ENCODE results near the gene ASB12. TPM values are rescaled to one million over a fixed set of nuclear protein-coding genes. Genes with fewer than 3 reads are reported as not detected.

Gene ASB12, protein sequence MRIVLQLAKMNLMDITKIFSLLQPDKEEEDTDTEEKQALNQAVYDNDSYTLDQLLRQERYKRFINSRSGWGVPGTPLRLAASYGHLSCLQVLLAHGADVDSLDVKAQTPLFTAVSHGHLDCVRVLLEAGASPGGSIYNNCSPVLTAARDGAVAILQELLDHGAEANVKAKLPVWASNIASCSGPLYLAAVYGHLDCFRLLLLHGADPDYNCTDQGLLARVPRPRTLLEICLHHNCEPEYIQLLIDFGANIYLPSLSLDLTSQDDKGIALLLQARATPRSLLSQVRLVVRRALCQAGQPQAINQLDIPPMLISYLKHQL
- total RNA-seq = not detected in 2 replicates

DNA sequence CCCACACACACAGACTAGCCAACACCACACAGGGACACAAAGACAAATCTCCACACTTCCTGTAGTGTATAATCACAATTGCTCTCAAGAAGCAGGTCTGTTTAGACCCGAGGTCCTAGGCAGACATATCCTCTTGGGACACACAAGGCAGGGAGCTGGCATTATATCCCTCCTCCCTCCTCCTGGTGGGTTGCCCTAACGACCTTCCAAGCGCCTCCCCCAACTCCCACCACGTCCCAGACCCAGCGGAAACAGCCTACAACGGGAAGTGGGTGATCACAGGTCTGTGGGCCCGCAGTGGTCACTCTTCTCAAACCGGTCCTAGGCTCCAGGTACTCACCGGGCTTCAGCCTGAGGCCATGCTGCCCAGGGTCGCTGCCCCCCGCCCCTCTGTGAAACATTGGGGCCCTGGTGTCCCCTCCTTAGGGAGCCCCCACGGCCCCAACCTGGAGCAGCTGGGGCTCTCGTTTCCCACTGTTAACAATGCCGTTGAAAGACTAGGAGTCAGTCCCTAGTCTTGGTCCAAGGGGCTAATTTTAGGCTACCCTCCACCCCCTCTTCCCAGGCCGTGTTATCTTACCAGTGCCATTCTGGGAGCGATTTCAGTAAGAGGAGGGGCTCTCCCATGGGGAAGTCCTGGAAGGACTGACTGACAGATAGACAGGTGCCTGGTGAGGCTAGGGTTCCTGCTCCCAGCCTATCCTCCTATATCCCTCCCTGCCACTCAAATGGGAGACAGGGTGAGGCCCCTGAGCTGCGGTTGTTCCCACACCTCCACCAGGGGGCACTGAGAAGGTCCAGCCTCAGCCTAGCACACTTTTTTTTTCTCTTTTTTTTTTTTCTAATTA lies at the start of gene ASB12:
Gene ASB12 (minus strand): TSS at position 485 of the 848 bp plus-strand sequence. CDS start 4,957 bp downstream, outside the sequence.

DNA sequence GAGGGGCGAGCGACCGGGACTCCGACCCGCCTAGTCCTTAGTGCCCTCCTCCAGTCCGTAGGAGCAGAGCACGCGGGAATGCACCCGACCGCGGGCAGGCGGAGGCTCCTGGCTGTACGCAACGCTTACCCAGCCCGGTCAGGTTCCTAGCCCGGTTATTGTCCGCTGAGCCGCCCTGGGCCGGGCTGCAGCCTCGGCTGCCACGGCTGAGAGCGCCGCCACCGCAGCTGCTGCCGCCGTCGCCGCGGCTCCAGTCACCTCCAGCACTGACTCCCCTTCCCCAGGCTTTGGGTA lies 25.0 kb downstream of the ASB12 start, which contains the start of gene AMER1:
Gene AMER1 (minus strand): TSS at position 268 of the 294 bp plus-strand sequence. CDS start 12,422 bp downstream, outside the sequence.

Other genes with a start within 250 kb of the ASB12 start
- 2.6 and 3.6 TPM in 2 replicates for gene AMER1, start 24.9 kb downstream of the ASB12 start, total RNA-seq
- 0.07 and 0.46 TPM in 2 replicates for gene MTMR8, start 164.8 kb upstream of the ASB12 start, total RNA-seq

All from smooth muscle cell of the pulmonary artery (primary cell).